ENCODE data around the gene DPEP3.

Gene DPEP3

DNA sequence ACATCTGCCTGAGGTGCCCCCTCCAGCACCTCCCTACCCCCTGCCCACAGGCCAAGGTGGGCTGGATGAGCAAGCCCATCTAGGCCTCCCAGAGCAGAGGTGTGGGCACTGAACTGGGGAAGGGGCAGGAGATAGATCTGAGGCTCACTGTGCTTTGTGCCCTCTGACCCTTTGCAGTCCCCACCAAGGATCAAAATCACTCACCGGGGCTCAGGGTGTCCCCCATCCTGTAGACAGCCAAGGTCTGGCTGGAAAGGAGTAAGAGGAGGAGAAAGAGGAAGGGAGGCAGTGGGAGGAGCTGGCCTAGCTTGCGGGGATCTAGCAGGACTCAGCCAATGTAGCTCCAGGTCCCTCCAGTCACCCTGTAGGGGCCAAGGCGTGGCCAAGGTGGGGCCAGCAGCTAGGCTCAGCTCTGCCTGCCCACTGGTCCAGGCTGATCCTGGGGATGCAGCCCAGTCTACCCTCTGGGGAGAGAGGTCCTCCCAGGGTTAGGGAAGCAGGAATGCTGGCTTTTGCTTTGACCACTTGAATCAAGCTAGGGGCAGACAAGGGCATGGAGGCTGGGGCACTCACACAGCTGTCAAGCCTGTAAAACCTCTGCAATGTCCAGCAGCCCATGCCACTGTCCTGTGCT lies 13.6 kb downstream of the DPEP3 start:
- DNase-seq: no peak

DNA sequence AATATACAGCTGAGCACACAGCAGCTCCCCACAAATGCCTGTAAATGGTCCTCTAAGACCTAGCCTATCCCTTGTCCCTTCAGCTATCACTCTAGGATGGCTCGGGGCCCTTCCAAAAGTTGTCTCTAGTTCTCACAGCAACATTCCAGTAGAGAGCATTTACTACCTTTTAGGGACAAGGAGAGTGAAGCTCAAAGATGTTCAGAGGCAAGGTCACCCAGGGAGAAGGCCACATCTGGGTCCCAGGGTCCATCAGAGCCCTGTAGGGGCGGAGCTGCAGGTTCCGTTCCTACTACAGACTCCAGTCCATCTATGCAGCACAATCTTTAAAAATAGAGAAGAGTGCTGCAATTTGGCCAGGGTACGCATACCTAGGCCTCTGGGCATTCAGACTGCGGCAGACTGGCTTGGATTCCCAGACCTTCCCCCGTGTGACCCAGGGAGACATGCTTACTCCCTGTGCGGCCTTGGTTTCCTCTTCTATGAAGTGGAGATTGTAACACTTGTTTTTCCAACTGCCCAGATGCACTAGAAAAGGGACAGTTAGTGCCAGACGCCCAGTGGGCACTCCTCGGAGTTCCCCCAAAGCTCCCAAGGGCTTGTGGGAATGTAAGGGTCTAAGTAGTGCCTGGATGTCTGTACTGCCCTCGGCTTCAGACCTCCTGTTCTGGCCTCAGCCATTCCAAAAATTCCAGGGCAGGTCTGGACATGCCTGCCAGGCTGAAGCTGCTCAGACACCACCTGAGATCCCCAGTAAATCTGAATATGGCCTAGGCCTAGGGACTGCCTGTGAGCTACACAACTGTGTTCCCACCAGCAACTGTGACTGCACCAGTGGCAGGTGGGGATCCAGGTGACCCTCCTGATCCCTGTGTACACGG lies 14.4 kb downstream of the DPEP3 start:
- no peak for DNase-seq

DNA sequence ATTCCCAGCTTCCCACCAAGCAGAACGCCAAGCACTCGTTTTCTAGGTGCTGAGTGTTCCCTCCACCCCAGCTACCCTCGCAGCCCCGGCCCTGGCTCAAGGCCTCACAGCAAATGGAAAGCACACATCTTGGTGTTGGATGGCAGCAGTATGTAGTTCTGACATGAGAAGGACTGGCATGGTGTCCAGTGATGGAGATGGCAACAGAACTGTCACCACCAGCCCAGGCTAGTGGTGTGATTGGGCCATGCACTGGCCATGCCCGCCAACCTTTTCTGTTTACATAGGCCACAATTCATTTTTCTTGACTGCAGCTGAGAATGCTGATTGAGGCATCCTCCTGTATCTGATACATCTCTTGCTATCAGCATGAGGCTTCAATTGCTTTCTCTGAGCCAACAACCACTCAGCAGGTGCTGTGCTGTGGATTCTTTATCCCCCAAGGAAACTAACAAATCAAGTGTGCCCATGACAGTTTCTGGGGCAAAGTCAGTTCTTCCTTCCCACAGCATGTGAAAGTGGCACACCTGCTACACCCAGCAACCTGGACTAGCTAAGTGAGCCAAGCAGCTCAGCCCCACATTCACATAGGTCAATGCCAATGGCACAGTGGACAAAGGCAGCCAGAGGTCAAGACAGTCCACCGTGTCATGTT lies 15.7 kb downstream of the DPEP3 start:
- no peak for DNase-seq

DNA sequence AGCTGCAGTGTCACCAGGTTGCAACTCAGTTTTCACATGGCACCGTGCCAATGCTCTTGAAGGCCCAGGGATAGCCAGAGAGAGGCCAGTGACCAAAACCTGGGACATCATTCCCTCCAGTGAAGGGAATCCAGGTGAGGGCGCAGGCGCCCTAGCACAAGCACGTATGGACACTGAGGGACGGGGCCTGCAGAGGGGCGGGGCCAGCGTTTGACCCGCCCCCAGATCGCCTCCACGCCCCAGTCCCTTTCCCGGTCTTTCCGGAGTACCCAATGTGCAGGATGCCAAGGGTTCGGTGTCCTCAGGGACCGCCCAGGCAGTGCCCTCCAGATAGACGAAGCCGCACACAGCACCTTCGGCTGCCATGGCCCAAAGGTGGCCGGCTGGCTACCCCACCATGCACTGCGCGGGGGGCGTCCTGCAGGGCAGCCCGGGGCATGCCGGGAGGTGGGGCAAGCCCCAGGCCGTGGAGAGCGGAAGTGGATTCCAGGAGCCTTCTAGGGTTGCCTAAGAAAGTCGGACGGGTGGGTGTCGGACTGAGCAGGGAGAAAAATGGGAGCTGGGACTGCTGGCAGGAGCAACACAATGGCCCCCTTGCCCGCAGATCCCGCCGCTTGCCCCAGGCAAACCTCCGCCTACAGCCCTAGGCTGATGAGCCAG lies 16.5 kb downstream of the DPEP3 start:
- no peak for DNase-seq

DNA sequence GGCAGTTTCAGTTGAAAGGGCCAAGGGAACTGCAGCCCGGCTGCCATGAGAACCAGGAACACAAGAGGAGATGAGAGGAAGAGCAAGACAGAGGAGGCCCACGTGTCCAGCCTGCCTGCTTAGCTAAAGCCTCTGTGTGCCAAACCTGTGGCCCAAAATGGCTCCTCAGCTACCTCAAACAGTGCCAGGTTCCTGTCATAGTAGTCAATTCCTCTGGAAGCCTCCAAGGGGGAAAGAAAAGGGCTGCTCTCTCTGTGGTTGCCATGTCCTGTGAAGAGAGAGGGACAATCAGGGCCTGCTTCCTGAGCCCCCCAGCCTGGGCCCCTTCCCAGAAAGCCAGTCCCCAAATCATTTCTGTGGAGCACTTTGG lies 17.0 kb downstream of the DPEP3 start:
- no peak for DNase-seq

DNA sequence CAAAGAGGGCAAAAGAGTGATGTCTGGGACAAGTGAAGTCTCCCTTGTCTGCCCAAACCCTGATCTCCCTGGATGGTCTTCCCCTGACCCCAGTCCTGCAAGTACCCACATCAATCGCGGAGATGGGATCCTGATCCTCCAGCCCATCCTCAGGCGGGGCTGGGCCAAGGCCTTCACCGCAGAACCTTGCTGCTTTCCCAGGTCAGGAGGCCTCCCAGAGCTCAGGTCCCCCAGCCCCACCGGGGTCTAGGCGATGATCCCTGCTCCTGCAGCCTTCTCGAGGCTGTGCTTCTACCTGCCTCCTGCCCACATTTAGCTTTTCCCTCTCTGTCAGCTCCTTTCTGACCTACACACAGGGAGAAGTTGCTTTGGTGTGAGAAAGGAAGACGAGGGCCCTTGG lies 18.2 kb downstream of the DPEP3 start:
- no peak for DNase-seq

DNA sequence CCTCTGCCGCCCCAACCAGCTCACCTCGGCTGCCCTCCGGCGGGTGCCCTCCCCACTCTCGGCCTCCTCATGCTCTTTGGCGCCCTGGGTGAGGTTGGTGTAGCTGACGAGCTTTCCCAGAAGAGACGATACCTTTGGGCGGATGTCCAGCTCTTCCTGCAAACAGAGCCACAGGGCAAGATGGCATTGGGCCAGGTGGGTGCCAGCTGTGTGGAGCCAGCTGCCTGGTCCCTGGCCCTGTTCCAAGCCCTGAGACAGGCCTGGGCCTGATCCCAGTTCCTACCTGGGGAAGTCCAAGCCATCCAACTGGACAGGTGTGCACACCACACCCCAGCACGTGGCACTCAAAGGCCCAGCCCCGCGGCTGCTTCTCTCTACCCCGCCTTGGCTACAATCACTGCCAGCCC lies 18.7 kb downstream of the DPEP3 start:
- DNase-seq: no peak

DNA sequence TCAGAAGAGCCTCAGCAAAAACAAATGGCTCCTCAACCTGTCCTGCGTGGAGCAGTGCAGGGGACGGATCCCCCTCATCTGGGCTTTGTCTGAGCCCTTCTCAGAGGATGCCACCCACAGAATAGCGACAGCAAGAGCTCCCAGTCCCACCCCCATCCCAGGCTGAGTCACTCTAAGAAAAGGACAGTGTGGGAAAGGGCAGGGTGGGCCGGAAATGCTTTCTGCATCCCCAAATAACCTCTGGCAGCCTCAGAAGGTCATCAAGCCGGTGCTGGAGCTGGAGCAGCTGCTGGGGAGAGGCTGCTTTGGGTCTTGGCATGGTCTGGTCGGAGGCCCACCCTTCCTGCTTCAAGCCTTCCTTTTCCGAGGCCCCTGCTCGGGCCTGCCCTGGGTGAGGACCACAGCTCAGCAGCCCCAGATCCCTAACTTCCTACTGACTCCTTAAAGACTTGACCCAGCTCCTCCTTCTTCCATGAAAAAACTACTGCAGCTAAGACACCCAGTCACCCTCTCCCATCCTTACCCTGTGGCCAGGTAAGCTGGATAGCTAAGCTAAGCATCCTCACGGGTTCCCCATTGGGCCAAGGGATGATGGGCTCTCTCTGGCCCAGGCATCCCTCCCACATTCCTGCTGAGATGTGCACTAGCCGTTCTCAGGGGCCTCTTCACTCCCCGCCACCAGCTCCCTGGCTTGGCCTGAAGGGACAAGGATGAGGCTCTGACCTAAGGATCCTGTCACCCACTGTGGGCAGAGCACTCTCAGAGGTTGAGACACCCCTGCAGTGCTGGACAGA lies 20.6 kb downstream of the DPEP3 start:
- no peak for DNase-seq

DNA sequence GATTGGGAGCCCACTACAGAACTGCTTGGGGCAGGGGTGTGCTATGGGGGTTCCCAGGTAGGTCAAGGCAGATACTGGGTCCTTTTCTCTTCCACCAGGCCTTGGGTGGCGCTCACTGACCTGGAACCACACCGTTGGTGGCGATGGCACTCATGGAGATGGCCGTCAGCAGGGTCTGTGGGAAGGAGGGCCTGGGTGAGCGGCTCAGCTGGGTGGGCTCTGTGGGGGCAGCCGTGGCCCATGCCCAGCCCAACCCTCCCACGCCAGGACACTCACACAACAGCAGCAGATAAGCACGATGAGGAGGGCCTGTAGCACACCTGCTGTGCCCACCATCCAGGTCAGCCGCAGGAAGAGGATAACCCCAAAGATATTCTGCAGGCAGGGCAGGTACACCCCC lies 22.7 kb downstream of the DPEP3 start:
- DNase-seq: no peak

DNA sequence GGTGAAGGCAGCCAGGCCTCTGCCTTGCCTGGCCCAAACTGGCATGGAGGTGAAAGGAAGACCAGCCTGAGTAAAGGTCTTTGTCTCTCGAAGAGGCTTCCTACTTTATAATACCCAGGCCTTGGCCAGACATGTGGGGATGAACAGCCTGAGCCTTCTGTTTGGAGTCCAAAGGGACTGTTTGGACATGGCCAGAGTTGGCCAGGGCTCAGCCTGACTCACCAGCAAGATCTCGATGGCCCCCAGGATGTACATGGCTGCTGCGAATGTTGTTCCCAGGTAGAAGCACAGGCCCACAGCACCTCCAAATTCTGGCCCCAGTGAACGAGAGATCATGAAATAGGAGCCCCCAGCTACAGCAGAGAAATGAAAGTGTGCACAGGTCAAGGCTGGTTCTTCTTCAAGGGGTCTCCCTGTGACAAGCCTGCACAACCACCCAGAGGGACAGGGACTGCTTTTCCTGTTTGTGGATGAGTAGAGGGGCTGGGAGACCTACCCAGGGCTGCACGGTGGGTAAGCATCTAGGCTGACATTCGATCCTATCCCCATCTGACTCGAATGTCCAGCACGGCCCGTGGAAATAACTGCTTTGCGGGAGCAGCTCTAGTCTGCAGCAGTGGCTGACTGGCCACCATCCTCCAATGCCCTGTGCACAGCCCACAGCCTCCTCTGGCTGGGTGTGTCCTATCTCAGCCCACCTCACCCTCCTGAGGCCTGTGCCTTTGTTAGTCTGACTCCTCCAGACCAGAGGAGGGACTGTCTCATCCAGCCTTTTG lies 25.7 kb downstream of the DPEP3 start:
- DNase-seq: no peak

DNA sequence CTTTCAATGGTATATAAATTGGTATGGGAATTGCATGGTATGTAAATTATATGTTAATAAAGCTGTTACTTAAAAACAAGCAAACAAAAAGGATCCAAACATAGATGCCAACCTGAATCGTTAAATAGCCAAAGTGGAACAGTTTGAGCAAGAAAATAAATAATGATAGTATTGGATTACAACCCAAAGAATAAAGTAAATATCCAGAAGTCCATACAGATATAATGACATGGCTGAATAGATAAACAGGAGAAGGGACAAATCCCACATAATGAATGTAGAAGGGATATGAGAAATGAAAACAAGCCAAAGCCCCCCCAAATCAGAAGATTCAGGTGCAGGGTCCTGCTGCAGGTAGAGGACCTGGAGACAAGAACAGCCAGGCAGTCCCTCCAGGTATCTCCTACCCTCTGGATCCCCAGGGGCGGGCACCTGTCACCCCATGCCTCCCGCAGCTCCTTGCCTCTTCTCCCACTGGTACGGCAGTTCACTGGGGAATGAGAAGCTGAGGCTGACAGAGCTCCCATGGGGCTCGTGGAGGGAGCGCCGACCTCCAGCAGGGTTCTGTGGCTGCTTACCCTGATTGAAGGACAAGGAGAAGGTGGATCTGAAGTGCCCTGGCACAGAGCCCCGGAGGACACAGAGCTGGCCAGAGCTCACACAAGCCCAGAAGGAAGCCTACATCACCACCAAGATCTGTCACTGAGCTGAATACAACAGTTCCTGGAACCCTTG lies 26.5 kb downstream of the DPEP3 start:
- DNase-seq: no peak

DNA sequence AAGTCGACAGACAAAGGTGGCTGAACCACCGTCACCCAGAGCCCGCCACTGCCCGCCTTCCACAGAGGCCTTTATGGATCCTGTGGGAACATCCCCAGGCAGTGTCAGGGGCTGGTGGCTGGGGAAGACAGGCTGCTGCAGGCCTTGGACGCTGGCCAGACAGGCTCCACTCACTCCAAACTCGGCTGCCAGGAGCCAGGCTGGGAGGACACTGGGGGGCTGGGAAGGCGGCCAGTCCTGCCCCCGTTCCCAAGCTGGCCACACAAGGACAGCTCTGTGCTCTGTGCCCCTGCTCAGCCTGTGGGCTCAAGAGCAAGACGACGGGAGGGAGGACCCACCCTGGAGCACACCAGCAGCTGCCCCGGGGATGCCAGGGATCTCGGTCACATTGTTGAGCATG lies 28.8 kb downstream of the DPEP3 start:
- DNase-seq: no peak

DNA sequence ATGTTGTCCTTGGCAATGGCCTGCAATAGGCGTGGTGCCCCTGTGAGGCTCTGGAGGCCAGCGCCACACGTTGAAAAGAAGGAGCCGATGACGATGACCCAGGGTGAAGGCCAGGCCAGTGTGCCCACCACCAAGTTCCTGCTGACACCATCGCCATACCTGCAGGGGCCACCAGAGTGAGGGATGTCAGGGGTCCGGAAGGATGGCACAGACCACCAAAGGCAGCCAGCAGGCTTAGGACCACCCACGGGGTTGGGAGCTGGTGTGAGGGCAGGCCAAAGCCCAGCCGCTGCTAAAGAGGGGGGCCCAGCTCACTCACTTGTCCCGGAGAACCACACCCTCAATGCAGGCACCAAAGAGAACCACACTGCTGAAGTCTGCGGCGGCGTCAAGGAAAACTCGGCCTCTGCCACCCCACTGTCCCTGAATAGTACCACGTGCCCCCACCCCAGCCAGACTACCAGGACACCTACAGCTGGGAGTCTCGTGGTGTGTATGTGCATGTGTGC lies 29.9 kb downstream of the DPEP3 start:
- no peak for DNase-seq

DNA sequence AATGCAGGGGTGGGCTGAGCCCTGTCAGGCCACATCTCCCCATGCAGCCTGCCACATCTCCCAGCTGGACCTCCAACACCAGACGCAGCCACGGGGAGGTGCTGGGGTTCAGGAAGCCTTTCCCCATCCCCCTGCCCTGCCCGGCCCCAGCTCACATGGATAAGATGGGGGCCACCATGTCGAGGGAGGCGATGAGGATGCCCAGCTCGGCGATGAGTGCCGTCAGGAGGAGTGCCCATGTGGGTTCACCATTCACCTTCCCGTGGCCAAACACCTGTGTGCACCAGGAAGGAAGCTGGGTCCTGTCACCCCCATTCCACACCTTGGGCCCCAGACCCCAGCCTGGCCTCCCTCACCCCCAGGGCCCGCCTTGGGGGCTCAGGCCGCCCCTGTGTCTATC lies 30.7 kb downstream of the DPEP3 start:
- no peak for DNase-seq

DNA sequence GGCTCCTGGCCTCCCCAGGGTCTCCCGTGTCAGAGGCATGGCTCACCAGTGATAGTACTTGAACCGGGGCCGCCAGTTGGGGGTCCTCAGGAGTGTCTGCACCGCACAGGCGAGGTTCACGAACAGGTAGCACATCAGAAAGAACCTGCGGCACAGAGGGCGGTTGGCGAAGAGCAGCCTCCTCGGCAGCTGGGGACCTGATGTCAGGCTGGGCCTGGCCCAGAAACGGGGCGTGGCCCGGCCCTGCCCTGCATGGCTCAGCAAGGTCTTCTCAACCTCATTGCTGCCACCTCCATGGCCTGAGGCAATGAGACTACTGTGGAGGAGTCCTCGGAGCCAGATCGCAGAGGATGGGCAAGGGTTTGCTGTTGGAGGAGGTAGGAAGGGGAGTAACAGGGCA lies 32.3 kb downstream of the DPEP3 start:
- no peak for DNase-seq

DNA sequence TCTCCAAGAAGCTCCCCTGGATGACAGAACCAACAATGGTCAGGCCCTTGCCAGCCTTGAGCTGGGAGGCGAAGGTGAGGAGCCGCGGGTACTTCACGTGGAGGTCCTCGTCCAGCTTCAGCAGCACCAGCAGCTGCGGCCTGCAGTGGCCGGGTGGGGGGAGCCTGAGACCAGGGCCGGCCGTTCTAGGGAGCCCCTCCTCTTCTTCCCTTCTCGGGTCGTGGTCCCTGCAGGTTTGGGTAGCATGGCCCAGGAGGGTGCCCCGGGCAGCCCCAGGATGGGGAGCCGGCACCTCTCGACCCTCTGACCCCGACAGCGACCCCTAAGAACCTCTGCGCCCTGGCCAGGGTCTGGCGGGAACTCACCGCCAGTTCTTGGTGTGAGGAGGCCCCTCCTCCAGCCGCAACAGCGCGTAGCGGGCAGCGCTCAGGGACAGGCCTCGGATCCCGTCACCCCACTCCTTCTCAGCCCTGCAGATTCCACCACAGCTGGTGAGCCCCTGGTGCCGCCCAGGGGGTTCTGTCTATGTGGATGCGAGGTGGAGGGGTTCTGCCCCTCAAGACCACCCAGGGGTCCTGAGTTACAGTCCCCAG lies 33.2 kb downstream of the DPEP3 start:
- no peak for DNase-seq

DNA sequence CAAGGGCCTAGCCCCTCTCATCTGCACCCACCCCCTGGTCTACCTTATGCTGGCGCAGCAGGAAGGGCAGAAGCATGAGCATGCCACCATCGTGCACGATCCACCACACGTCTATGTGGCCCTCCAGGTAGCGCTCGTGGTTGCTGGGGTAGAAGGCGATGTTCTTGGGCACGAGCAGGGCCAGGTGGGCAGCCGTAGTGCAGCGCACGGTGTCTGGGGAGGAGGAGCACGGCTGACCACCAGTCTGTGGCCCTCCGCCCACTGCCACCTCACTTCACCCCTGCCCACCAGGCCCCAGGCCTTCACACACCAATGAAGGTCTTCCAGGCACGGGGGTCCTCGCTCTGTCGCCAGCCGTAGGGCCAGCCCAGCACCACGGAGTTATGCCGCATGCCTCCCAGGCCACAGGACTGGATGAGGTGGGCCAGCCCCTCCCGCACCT lies 34.1 kb downstream of the DPEP3 start:
- DNase-seq: no peak

DNA sequence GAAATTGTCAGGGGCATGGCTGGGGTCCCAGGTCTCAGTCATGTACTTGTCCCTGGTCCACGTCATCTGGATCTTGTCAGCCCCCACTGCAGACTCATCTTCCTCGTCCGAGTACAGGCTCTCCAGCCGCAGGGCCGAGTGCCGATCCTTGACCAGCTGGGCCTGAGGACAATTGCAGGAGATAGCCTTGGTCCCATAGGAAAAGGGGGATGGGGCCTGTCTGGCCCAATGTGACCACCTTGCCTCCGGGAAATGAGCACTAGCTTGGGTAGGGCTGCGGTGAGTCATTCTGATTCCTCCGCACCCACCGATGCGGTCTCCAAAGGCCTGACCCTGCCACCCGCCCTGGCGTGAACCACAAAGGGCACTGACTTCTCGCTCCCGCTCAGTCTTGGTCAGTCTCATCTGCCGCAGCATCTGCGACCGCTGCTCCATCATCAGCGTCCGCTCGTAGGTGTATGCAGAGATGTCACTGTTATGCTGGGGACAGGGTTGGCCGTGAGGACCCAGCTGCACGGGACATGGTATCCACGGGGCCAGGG lies 34.8 kb downstream of the DPEP3 start:
- no peak for DNase-seq

DNA sequence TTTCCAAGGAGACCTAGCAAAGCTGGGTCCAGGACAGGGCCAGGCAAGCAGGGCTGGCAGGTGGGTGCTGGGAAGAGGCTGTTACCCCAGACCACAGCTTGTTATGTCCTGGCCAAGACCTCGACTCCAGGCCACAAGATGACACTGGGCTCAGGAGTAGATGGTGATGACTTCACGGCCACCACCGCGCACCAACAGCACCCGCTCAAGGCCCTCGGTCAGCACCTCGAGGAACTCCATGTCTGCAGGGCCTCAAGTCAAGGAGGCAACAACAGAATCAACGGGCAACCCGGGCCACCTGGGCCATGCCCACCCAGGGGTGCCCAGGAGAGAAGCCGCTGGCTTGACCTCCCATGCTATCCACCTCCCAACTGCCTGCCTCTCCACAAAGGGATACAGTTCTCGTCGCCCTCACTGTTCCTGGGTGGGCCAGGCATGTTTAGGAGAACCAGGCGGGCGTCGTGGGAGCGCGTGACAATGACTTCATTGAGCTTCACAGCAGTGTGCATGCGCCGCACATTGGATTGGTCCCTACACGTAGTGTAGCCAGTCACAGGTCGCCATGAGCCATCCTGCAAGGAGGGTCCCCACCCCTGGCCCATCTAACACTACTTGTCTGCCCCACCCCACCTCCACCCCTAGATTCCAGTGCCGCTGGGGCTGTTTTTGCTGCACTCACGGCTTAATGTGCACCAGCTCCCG lies 35.5 kb downstream of the DPEP3 start:
- DNase-seq: no peak

All from NCI-H2227 treated with DMSO at 0.1 percent for 48 hours (cell line).